ENCODE measurements around the gene ANKRD49. TPM values are rescaled to one million over a fixed set of nuclear protein-coding genes. Genes with fewer than 3 reads are reported as not detected.

Gene ANKRD49
- total and polyA plus RNA-seq, 2 of the 8 experiments (the other 6 are each of a cell fraction or from before 2014, with no cell fraction given): 7.4 to 12.2 TPM

GRCh38 chr11:94519478-94520084 is 25.8 kb downstream of the ANKRD49 start:
- TF ChIP-seq FOSL1 (IDR thresholded peaks at IDR 0.05; ENCODE audit: insufficient read depth, low read depth, low read length) (no peak), BACH1 (IDR thresholded peaks at IDR 0.05; ENCODE audit: low read length) (no peak), RAD21 (IDR thresholded peaks at IDR 0.05 in 1 of 2, conservative IDR thresholded peaks at IDR 0.05 in 1 of 2; ENCODE audit: low read depth in 2 of 2, low read length in 2 of 2) (peak in 1 of 2 experiments; percentile 23; a peak in 1 of 4 replicates), HDAC6 (IDR thresholded peaks at IDR 0.05; ENCODE audit: low read depth, low read length) (no peak), ZNF274 (IDR thresholded peaks at IDR 0.05; ENCODE audit: borderline replicate concordance, extremely low read depth, low read length) (no peak), E2F6 (IDR thresholded peaks at IDR 0.05) (no peak), CTCF (IDR thresholded peaks at IDR 0.05; ENCODE audit: control extremely low read depth in 1 of 3, insufficient read depth in 1 of 3, low read depth in 1 of 3, low read length in 3 of 3) (peak in 2 of 3 experiments; percentile 28 to 34; a peak in 2 of 4 replicates), CEBPB (IDR thresholded peaks at IDR 0.05; ENCODE audit: low read depth, low read length) (no peak)
- Histone ChIP-seq H2BK5ac (ENCODE audit: low read depth, low read length) (no peak overlapping the region), H2AFZ (ENCODE audit: low read length) (peak overlapping the region; percentile 90; the same call in 1 of the 2 replicates), H2BK15ac (ENCODE audit: low read length) (no peak overlapping the region), H3K4me3 (ENCODE audit: extremely low read depth in 1 of 4, insufficient read depth in 2 of 4, low read depth in 3 of 4, low read length in 4 of 4) (no peak overlapping the region), H2BK20ac (ENCODE audit: low read length) (no peak overlapping the region), H3K23ac (ENCODE audit: insufficient read length) (no peak overlapping the region), H3K14ac (ENCODE audit: insufficient read length) (no peak overlapping the region), H3K9ac (replicated peaks in 1 of 4; ENCODE audit: extremely low read depth in 1 of 4, low read depth in 3 of 4, low read length in 3 of 4) (no peak overlapping the region), H4K5ac (ENCODE audit: insufficient read length, low read depth, low read length) (no peak overlapping the region), H3K79me2 (ENCODE audit: control insufficient read depth in 1 of 2, insufficient read depth in 2 of 2, low read length in 2 of 2) (no peaks in the 10 kb centered on the region), H3K9me3 (ENCODE audit: insufficient read depth in 2 of 2, low read depth in 1 of 2, low read length in 1 of 2) (no peaks in the 10 kb centered on the region), H4K20me1 (replicated peaks in 1 of 2; ENCODE audit: control insufficient read depth in 1 of 2, insufficient read depth in 2 of 2, low read length in 2 of 2) (no peaks in the 10 kb centered on the region), H4K8ac (ENCODE audit: extremely low read depth, insufficient read depth, low read length) (no peak overlapping the region), H4K91ac (replicated peaks; ENCODE audit: insufficient read length, low read length) (no peak overlapping the region), H3K36me3 (ENCODE audit: control insufficient read depth in 2 of 4, insufficient read depth in 4 of 4, low read length in 3 of 4) (no peaks in the 10 kb centered on the region), H3K27me3 (replicated peaks in 1 of 4; ENCODE audit: control insufficient read depth in 3 of 4, extremely low read depth in 1 of 4, insufficient read depth in 3 of 4, low read length in 3 of 4) (no peaks in the 10 kb centered on the region), H3K23me2 (ENCODE audit: low read depth, low read length) (no peaks in the 10 kb centered on the region), H3K4me1 (replicated peaks in 1 of 4; ENCODE audit: control insufficient read depth in 3 of 4, insufficient read depth in 4 of 4, low read length in 3 of 4) (no peaks in the 10 kb centered on the region), H3K18ac (ENCODE audit: extremely low read depth, low read length) (no peak overlapping the region), H3K4me2 (ENCODE audit: insufficient read depth in 1 of 2, low read depth in 2 of 2, low read length in 2 of 2) (no peak overlapping the region), H2AK5ac (ENCODE audit: low read depth, low read length) (no peak overlapping the region), H2BK12ac (ENCODE audit: low read depth, low read length) (no peak overlapping the region), H3K4ac (replicated peaks; ENCODE audit: insufficient read length, low read depth, low read length) (no peak overlapping the region), H3K79me1 (ENCODE audit: low read depth, low read length) (no peaks in the 10 kb centered on the region), H2BK120ac (replicated peaks; ENCODE audit: low read depth, low read length) (no peak overlapping the region), H3K27ac (ENCODE audit: low read depth, low read length) (no peak overlapping the region), H3K56ac (replicated peaks; ENCODE audit: insufficient read length, low read depth, low read length) (no peak overlapping the region)
- no peak for DNase-seq (ENCODE audit: low read depth in 1 of 2, low spot score in 2 of 2)
- WGBS, 2 experiments (ENCODE audit: extremely low coverage in 1 of 2, insufficient coverage in 1 of 2, insufficient read length in 1 of 2, insufficient replicate concordance in 2 of 2, low coverage in 1 of 2, low lambda C conversion rate in 2 of 2, missing lambda C conversion rate in 1 of 2): 13% methylated on average over 5 of the region's 5 CpGs; no CpG with 5 or more reads in 1 of the 2 experiments
- ChIA-PET POLR2A (ENCODE audit: partially characterized antibody) (no interaction called here), CTCF (ENCODE audit: partially characterized antibody) (interaction anchor here (0.7 to 2.7 kb wide), 21 partner anchors 8 to 409 kb away, joined by 3 to 16 read pairs (median 3); partner anchors contain the start of genes ANKRD49, C11orf97 and MRE11)
- no peak for FAIRE-seq

Data from H1 (cell line).